SK-N-DZ (cell line): ENCODE measurements around the gene RSPH1.

Experiments
- DNase-seq: peaks from one replicate; pipeline ENCODE4 v3.0.0-alpha.2; 2015; ENCODE audit warnings: low spot score

The RSPH1 gene

GRCh38 chr21:42451941-42452340, 44.1 kb downstream of the RSPH1 start:
- no peak for DNase-seq

GRCh38 chr21:42448686-42449085, 47.3 kb downstream of the RSPH1 start:
- no peak for DNase-seq

- DNase-seq: no peak
These were observed 48.3 kb downstream of the RSPH1 start for GRCh38 chr21:42447732-42448131.

- DNase-seq: no peak
These were observed 48.8 kb downstream of the RSPH1 start for GRCh38 chr21:42447182-42447581.

GRCh38 chr21:42446531-42446930, 49.5 kb downstream of the RSPH1 start:
- no peak for DNase-seq

- DNase-seq: no peak
These were observed 50.7 kb downstream of the RSPH1 start for GRCh38 chr21:42445311-42445710.

- DNase-seq: no peak
These were observed 51.3 kb downstream of the RSPH1 start for GRCh38 chr21:42444745-42445059.

GRCh38 chr21:42443876-42444744, 51.9 kb downstream of the RSPH1 start:
- no peak for DNase-seq

- no peak for DNase-seq
These were observed 52.7 kb downstream of the RSPH1 start for GRCh38 chr21:42443181-42443785.

- DNase-seq: no peak
These were observed 54.1 kb downstream of the RSPH1 start for GRCh38 chr21:42441963-42442362.

GRCh38 chr21:42440187-42440792, 55.7 kb downstream of the RSPH1 start:
- DNase-seq: no peak

- DNase-seq: no peak
These were observed 56.5 kb downstream of the RSPH1 start for GRCh38 chr21:42439284-42440186.

GRCh38 chr21:42438316-42439205, 57.5 kb downstream of the RSPH1 start:
- DNase-seq: no peak

GRCh38 chr21:42437786-42438185, 58.2 kb downstream of the RSPH1 start:
- no peak for DNase-seq

- DNase-seq: no peak
These were observed 59.1 kb downstream of the RSPH1 start for GRCh38 chr21:42436914-42437313.

GRCh38 chr21:42435833-42436232, 60.2 kb downstream of the RSPH1 start:
- no peak for DNase-seq

- no peak for DNase-seq
These were observed 60.6 kb downstream of the RSPH1 start for GRCh38 chr21:42435401-42435800.

GRCh38 chr21:42434884-42435283, 61.1 kb downstream of the RSPH1 start:
- no peak for DNase-seq

GRCh38 chr21:42433946-42434551, 62.0 kb downstream of the RSPH1 start:
- DNase-seq: no peak

GRCh38 chr21:42432695-42433094, 63.3 kb downstream of the RSPH1 start:
- no peak for DNase-seq
